Loucy (cell line): ENCODE measurements around the gene KLHL6.

ENCODE experiments used
- H2AFZ ChIP-seq: fragments of 200-600 bp; sonication (generic); 2 replicates; pipeline ENCODE4 v1.6.0; 2016; ENCODE audit warnings: antibody characterized with exemption, mild to moderate bottlenecking, low read length, moderate library complexity
- H3F3A ChIP-seq: fragments of 200-600 bp; 2 replicates; pipeline ENCODE4 v1.6.0; 2016; ENCODE audit warnings: antibody characterized with exemption, low read depth, mild to moderate bottlenecking
- H3K27me3 ChIP-seq: fragments of 200-600 bp; sonication (generic); 2 replicates; pipeline ENCODE4 v1.6.1; 2014; ENCODE audit warnings: low read length, mild to moderate bottlenecking; ENCODE audit not compliant: insufficient read depth, poor library complexity, severe bottlenecking
- H3K36me3 ChIP-seq: fragments of 200-600 bp; sonication (generic); 2 replicates; pipeline ENCODE4 v1.6.1; 2016; ENCODE audit warnings: low read length; ENCODE audit not compliant: insufficient read depth
- H3K4me1 ChIP-seq: fragments of 200-600 bp; sonication (generic); 2 replicates; pipeline ENCODE4 v1.5.1; 2014; ENCODE audit warnings: low read length, mild to moderate bottlenecking; ENCODE audit not compliant: insufficient read depth, poor library complexity, severe bottlenecking
- H3K4me2 ChIP-seq: fragments of 200-600 bp; sonication (generic); 2 replicates; pipeline ENCODE4 v1.6.0; 2014; ENCODE audit warnings: antibody characterized with exemption, low read length, low read depth, mild to moderate bottlenecking; ENCODE audit not compliant: poor library complexity, severe bottlenecking
- H3K4me3 ChIP-seq: fragments of 200-600 bp; sonication (generic); 2 replicates; pipeline ENCODE4 v1.5.1; 2014; ENCODE audit warnings: low read length, mild to moderate bottlenecking, mixed read lengths; ENCODE audit not compliant: poor library complexity, severe bottlenecking
- H3K79me2 ChIP-seq: fragments of 200-600 bp; sonication (generic); 2 replicates; pipeline ENCODE4 v1.6.1; 2014; ENCODE audit warnings: low read length; ENCODE audit not compliant: insufficient read depth
- H3K9ac ChIP-seq: fragments of 200-600 bp; sonication (generic); 2 replicates; pipeline ENCODE4 v1.6.0; 2014; ENCODE audit warnings: mild to moderate bottlenecking, low read depth, low read length, moderate library complexity; ENCODE audit not compliant: poor library complexity, severe bottlenecking
- H3K9me2 ChIP-seq: fragments of 200-600 bp; sonication (generic); replicated peaks from 2 replicates; pipeline ENCODE4 v1.6.1; 2016; ENCODE audit warnings: low read depth, low read length, mixed read lengths
- H3K9me3 ChIP-seq: fragments of 200-600 bp; sonication (generic); 2 replicates; pipeline ENCODE4 v1.6.1; 2014; ENCODE audit warnings: mild to moderate bottlenecking, antibody characterized with exemption, low read length, low read depth; ENCODE audit not compliant: insufficient read depth
- H4K20me1 ChIP-seq: fragments of 200-600 bp; sonication (generic); 2 replicates; pipeline ENCODE4 v1.6.0; 2014; ENCODE audit warnings: antibody characterized with exemption, low read length, mild to moderate bottlenecking; ENCODE audit not compliant: insufficient read depth, poor library complexity, severe bottlenecking
- CTCF ChIP-seq: fragments of 200-600 bp; sonication (generic); conservative IDR thresholded peaks from 2 replicates; pipeline ENCODE4 v1.5.1; 2014; ENCODE audit warnings: mild to moderate bottlenecking, antibody characterized with exemption, low read length
- EZH2phosphoT487 ChIP-seq: fragments of 200-600 bp; IDR thresholded peaks from 2 replicates; pipeline ENCODE4 v1.6.1; 2018; ENCODE audit warnings: antibody characterized with exemption, mild to moderate bottlenecking, moderate library complexity, borderline replicate concordance

Gene KLHL6

GRCh38 chr3:183439515-183439914, 116.0 kb downstream of the KLHL6 start:
- Histone ChIP-seq H3F3A (no peaks in the 10 kb centered on the region), H2AFZ (no peak overlapping the region), H3K79me2 (no peaks in the 10 kb centered on the region)

GRCh38 chr3:183438735-183439134, 116.8 kb downstream of the KLHL6 start:
- Histone ChIP-seq H3K9me2 (no peaks in the 10 kb centered on the region), H3K4me1 (no peaks in the 10 kb centered on the region), H3K79me2 (no peaks in the 10 kb centered on the region), H3K4me2 (no peak overlapping the region), H3K4me3 (no peak overlapping the region), H3K9me3 (peaks cover 4% of the 10 kb centered on the region; the same call in 1 of the 2 replicates), H3F3A (no peaks in the 10 kb centered on the region), H3K27me3 (no peaks in the 10 kb centered on the region), H3K36me3 (no peaks in the 10 kb centered on the region), H3K9ac (no peak overlapping the region), H4K20me1 (no peaks in the 10 kb centered on the region), H2AFZ (no peak overlapping the region)
- TF ChIP-seq CTCF (no peak), EZH2phosphoT487 (no peak)

More at GRCh38 chr3:183439515-183439914, 116.0 kb downstream of the KLHL6 start:
- Histone ChIP-seq H3K27me3 (no peaks in the 10 kb centered on the region), H4K20me1 (no peaks in the 10 kb centered on the region), H3K9me2 (no peaks in the 10 kb centered on the region), H3K9me3 (peaks cover 4% of the 10 kb centered on the region; the same call in 1 of the 2 replicates), H3K4me3 (no peak overlapping the region), H3K9ac (no peak overlapping the region), H3K36me3 (no peaks in the 10 kb centered on the region), H3K4me1 (no peaks in the 10 kb centered on the region), H3K4me2 (no peak overlapping the region)
- no peak for TF ChIP-seq CTCF
- TF ChIP-seq EZH2phosphoT487: no peak

- H3K9me2 ChIP-seq: no peaks in the 10 kb centered on the region
- no peaks in the 10 kb centered on the region for H3K9me3 ChIP-seq
- no peaks in the 10 kb centered on the region for H4K20me1 ChIP-seq
- no peaks in the 10 kb centered on the region for H3K79me2 ChIP-seq
- no peak overlapping the region for H3K4me2 ChIP-seq
- no peak overlapping the region for H3K4me3 ChIP-seq
- no peaks in the 10 kb centered on the region for H3F3A ChIP-seq
- H3K9ac ChIP-seq: no peak overlapping the region
- H3K36me3 ChIP-seq: no peaks in the 10 kb centered on the region
- no peaks in the 10 kb centered on the region for H3K4me1 ChIP-seq
- no peak overlapping the region for H2AFZ ChIP-seq
- no peaks in the 10 kb centered on the region for H3K27me3 ChIP-seq
- TF ChIP-seq EZH2phosphoT487 (no peak), CTCF (no peak)
Measured at GRCh38 chr3:183437666-183438564, 117.6 kb downstream of the KLHL6 start.
